ENCODE data around the gene ECEL1.

ECEL1 gene

GRCh38 chr2:232521959-232522622 lies 34.5 kb upstream of the ECEL1 start:
- no peak for DNase-seq

GRCh38 chr2:232521098-232521497 lies 33.5 kb upstream of the ECEL1 start:
- no peak for DNase-seq

GRCh38 chr2:232520489-232520888 lies 32.9 kb upstream of the ECEL1 start:
- DNase-seq = no peak

GRCh38 chr2:232519581-232520438 lies 32.2 kb upstream of the ECEL1 start, which contains the start of gene PRSS56:
Gene PRSS56 (plus strand): TSS chr2:232520388. CDS start chr2:232520599, 211 bp downstream.
- DNase-seq = no peak

GRCh38 chr2:232518844-232519243 lies 31.2 kb upstream of the ECEL1 start:
- no peak for DNase-seq

- DNase-seq = no peak
Measured at GRCh38 chr2:232516551-232516950, 28.9 kb upstream of the ECEL1 start.

GRCh38 chr2:232515639-232516038 lies 28.0 kb upstream of the ECEL1 start:
- DNase-seq = no peak

GRCh38 chr2:232513353-232513752 lies 25.7 kb upstream of the ECEL1 start:
- no peak for DNase-seq

- no peak for DNase-seq
Measured at GRCh38 chr2:232512602-232513001, 25.0 kb upstream of the ECEL1 start.

- DNase-seq = no peak
Measured at GRCh38 chr2:232511336-232511890, 23.8 kb upstream of the ECEL1 start.

- DNase-seq = no peak
Measured at GRCh38 chr2:232508251-232508650, 20.6 kb upstream of the ECEL1 start.

GRCh38 chr2:232506709-232507108 lies 19.1 kb upstream of the ECEL1 start:
- DNase-seq = no peak

- DNase-seq = no peak
Measured at GRCh38 chr2:232505856-232506255, 18.2 kb upstream of the ECEL1 start.

- no peak for DNase-seq
Measured at GRCh38 chr2:232504438-232504837, 16.8 kb upstream of the ECEL1 start.

- DNase-seq = no peak
Measured at GRCh38 chr2:232503809-232504323, 16.2 kb upstream of the ECEL1 start.

- DNase-seq = no peak
Measured at GRCh38 chr2:232502911-232503808, 15.5 kb upstream of the ECEL1 start.

GRCh38 chr2:232502511-232502910 lies 14.9 kb upstream of the ECEL1 start:
- DNase-seq = no peak

GRCh38 chr2:232501794-232502390 lies 14.3 kb upstream of the ECEL1 start:
- DNase-seq = no peak

- no peak for DNase-seq
Measured at GRCh38 chr2:232501331-232501771, 13.7 kb upstream of the ECEL1 start.

- DNase-seq = no peak
Measured at GRCh38 chr2:232498452-232498851, 10.8 kb upstream of the ECEL1 start.

GRCh38 chr2:232497348-232497747 lies 9.7 kb upstream of the ECEL1 start:
- no peak for DNase-seq

All from NCI-H2029 treated with DMSO at 0.1 percent for 48 hours (cell line).